Mammary epithelial cell (primary cell): ENCODE measurements around the gene PPP1R18.

ENCODE experiments used
- EZH2 ChIP-seq: IDR thresholded peaks from 2 replicates; pipeline ENCODE4 v1.6.1; 2012; ENCODE audit warnings: low read length, inconsistent platforms, borderline replicate concordance
- TF ChIP-seq, protein P1 (sequence below), 2 donors: IDR thresholded peaks in 1 of 2; conservative IDR thresholded peaks in 1 of 2; 2 replicates each; pipeline ENCODE4 v1.5.1; 2011 to 2012; ENCODE audit warnings: inconsistent platforms in 2 of 2, low read length in 2 of 2, mild to moderate bottlenecking in 2 of 2, control low read depth in 1 of 2, low read depth in 1 of 2; ENCODE audit not compliant: insufficient read depth in 1 of 2; ENCODE audit errors: extremely low read depth in 1 of 2

- TF ChIP-seq, protein P1, sequence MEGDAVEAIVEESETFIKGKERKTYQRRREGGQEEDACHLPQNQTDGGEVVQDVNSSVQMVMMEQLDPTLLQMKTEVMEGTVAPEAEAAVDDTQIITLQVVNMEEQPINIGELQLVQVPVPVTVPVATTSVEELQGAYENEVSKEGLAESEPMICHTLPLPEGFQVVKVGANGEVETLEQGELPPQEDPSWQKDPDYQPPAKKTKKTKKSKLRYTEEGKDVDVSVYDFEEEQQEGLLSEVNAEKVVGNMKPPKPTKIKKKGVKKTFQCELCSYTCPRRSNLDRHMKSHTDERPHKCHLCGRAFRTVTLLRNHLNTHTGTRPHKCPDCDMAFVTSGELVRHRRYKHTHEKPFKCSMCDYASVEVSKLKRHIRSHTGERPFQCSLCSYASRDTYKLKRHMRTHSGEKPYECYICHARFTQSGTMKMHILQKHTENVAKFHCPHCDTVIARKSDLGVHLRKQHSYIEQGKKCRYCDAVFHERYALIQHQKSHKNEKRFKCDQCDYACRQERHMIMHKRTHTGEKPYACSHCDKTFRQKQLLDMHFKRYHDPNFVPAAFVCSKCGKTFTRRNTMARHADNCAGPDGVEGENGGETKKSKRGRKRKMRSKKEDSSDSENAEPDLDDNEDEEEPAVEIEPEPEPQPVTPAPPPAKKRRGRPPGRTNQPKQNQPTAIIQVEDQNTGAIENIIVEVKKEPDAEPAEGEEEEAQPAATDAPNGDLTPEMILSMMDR (conservative IDR thresholded peaks at IDR 0.05 in 1 of 2, IDR thresholded peaks at IDR 0.05 in 1 of 2; ENCODE audit: extremely low read depth in 1 of 2, insufficient read depth in 1 of 2, low read depth in 1 of 2, low read length in 2 of 2): no peak
- TF ChIP-seq EZH2: no peak
Measured at GRCh38 chr6:30686908-30687658, 638 bp upstream of the PPP1R18 start.
